AG08395 (cell line): Measurements from ENCODE around the gene C1QTNF8.

Source experiments
- DNase-seq: peaks from one replicate; pipeline ENCODE4 v3.0.0; 2012; ENCODE audit warnings: mixed read lengths, low spot score

The C1QTNF8 gene

GRCh38 chr16:1077877-1078578 is 18.0 kb downstream of the C1QTNF8 start:
- no peak for DNase-seq

DNA sequence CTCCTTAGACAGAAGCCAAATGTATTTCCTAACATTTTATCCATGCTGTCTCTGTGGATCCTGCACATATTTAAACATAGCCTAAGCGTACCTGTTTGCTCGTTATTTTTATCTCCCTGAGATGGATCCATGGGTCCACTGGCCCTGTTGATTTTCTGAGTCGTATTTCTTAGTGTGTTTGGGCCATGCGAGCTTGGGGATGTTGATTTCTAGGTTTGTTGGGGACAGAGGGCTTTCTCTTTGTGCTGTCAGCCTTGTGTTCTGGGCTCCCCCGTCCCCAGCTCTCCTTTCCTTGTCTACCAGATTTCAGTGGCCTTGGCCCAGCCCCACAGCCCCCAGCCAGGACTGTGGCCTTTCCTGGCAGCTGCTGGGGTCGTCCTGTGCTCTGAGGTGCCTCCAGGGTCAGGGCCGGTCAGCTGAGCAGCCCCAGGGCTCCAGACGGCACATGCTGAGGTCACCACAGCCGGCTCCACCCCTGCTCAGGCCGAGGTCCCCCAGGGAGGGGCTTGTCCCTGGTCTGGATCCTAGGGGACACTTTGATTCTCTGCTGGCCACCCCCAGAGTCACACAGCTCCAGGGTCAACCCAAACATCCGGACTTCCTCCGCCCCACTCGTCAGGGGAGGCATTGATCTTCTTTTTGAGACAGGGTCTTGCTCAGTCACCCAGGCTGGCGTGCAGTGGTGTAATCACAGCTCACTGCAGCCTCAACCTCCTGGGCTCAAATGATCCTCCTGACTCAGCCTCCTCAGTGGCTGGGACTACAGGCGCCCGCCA is 19.1 kb downstream of the C1QTNF8 start:
- DNase-seq = no peak

GRCh38 chr16:1075546-1075945 is 20.5 kb downstream of the C1QTNF8 start:
- DNase-seq = no peak

DNA sequence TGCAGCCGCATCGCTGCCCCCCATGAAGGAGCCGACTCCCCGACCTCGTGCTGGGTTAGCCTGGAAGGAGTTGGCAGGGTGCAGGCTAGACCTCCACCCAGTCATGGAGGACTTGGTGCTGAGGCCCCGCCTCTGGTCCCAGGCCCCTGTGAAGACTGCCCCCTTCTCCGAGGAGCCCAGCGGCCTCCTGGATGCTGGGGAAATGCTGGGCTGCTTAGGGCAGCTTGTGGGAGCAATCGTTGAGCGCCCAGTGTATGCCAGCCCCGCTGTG is 21.7 kb downstream of the C1QTNF8 start:
- DNase-seq = no peak

- DNase-seq = no peak
These were observed 22.3 kb downstream of the C1QTNF8 start for GRCh38 chr16:1073566-1074378.

GRCh38 chr16:1073262-1073558 is 22.8 kb downstream of the C1QTNF8 start:
- DNase-seq = no peak

DNA sequence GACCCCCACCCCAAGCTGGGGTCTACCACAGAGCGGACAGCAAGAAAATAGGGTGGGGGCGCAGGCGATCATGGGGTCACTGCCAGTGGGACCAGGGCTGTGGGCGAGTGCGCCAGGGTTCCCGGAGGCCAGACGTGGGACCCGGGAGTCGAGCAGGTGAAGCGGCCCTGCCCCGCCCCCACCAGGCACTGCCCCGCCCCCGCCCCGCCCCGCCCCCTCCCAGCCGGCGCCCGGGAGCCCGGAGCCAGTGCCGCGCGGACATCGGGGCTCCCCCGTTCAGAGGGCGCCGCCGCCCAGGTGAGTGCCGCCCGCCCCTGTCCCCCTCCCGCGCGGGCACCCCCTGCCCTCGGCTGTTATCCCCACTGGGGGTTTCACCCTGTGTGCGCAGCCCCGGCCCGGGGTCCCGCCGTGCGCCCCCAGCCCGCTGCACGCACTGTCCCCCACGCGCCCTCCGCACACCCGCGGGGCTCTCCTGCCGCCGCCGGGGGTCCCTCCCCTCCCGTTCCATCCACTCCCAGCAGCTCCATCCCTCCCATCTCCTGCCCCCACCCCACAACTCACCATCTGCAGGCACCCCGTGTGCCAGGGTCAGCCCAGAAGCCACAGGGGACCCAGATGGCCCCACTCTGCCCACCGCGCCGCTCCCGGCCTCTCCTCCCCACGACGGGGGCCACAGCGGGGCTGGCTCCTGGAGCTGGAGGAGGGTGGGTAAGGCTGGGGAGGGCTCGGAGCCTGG is 23.4 kb downstream of the C1QTNF8 start, which contains the start of gene SSTR5:
Gene SSTR5 (plus strand): TSS at position 222 of the 736 bp plus-strand sequence. CDS start 6,122 bp downstream, outside the sequence.
- no peak for DNase-seq

DNA sequence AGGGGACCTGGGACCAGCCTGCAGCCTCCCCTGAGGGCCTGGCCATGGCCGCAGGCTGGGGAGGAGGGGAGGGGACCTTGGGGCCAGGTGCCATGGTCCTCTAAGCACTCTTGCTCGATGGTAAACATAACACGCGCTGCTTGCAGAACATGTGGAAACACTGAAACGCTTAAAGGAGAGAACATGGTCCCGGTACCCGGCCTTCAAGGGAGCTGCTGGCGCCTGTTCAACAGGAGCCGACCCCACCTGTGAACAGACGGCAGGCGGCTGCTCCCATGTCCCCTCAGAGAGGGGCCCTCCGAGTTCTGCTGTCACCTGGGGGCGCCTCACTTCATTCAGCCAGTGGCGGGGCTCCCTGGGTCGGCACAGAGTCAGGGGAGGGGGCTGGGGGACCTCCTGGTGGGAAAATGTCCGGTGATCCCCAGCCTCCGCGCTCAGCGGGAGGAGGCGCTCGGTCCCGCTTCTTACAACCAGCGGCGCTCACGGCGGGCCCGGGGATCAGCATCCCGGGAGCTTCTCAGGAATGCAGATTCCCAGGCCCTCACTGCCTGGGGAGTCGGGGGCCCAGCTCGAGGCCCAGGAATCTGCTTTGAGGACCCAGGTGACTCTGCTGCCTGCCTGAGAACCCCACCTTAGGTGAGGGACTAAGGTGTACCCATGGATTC is 24.4 kb downstream of the C1QTNF8 start:
- DNase-seq = no peak

DNA sequence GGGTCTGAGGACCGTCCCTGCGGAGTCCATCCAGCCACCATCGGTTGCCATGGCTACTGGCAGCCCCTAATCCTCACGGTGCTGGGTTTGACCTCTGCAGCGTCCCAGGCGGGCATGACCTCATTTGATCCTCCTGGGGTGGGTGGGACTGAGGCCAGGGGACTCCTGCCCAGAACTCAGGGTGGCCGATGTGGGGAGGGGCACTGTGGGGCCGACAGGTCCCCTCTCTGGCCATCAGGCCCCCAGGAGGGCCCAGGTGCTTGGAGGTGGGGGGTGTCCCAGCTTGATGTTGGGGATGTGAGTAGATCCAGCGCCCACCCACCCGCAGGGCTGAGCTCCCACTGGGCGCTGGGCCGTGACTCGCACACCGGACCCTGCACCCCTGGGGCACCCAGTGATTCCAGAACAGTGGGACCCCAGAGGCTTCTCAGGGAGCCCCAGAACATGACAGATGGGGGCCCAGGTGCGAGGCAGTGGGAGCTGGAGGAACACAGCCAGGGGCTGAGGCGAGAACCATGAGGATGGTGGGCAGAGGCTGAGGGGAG is 25.1 kb downstream of the C1QTNF8 start:
- no peak for DNase-seq

GRCh38 chr16:1070084-1070863 is 25.8 kb downstream of the C1QTNF8 start:
- DNase-seq = no peak

GRCh38 chr16:1069154-1069553 is 26.9 kb downstream of the C1QTNF8 start:
- no peak for DNase-seq

- DNase-seq = no peak
These were observed 27.6 kb downstream of the C1QTNF8 start for GRCh38 chr16:1068451-1068850.

GRCh38 chr16:1067629-1068028 is 28.4 kb downstream of the C1QTNF8 start:
- no peak for DNase-seq

DNA sequence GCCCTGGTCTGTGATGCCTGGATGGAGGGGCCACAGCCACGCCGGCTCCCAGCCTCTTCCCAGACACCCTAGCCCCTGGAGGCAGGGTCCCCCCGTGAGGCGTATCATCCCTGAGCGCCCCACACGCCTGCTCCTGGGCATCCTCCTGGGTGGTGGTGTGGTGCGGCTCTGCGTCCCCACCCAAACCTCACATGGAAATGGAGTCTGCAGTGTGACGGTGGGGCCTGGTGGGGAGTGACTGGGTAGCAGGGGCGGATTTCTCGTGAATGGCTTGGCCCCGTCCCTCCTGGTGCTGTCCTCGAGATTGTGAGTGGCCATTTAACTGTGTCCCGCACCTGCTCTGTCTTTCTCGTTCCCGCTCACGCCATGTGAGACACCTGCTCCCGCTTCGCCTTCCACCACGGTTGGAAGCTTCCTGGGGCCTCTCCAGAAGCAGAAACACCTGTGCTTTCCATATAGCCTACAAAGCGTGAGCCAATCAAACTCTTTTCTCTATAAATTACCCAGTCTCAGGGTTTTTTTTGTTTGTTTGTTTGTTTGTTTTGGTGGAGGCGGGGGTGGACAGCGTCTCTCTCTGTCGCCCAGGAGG is 29.4 kb downstream of the C1QTNF8 start:
- DNase-seq = no peak

DNA sequence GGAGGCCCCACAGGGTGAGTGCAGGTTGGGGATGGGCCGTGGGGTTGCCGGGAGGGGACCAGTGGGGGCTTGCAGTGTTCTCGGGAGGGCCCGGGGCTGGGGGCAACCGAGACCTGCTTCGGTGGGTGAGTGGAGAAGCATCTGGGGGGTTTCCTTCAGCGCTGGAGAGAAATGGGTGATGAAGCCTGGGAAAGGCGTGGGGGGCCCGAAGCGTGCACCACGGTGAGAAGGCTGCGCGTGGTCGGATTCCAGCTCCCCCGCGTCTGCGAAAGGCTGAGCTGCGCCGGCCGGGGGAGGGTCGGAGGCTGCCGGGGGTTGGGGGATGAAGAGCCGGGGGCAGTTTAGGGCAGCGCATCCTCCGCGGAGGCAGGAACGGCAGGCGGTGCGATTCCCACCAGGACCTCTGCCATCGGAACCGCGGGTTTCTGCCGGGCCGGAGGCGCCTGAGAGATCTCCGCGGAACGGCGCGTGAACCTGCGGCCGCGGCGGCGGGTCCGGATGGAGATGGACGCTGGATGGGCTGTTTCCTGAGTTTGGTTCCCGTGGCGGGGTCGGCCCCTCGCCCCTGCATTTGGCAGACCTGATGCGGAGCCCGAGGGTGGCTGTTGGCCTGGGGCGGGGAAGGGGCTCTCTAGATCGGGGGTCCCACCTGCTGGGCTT is 30.4 kb downstream of the C1QTNF8 start:
- no peak for DNase-seq

- no peak for DNase-seq
These were observed 32.3 kb downstream of the C1QTNF8 start for GRCh38 chr16:1063728-1064127.

GRCh38 chr16:1062895-1063294 is 33.1 kb downstream of the C1QTNF8 start:
- DNase-seq = no peak

GRCh38 chr16:1061769-1062505 is 34.1 kb downstream of the C1QTNF8 start:
- no peak for DNase-seq
